GM12878 (cell line): ENCODE data around the gene EXOC4. TPM values are rescaled to one million over a fixed set of nuclear protein-coding genes. Genes with fewer than 3 reads are reported as not detected.

Experiments used
- BACH1 ChIP-seq: fragments of 450-650 bp; IDR thresholded peaks from 2 replicates; pipeline ENCODE4 v1.6.1; 2017; ENCODE audit warnings: mild to moderate bottlenecking, borderline replicate concordance
- BMI1 ChIP-seq: fragments of 450-650 bp; IDR thresholded peaks from 2 replicates; pipeline ENCODE4 v1.6.1; 2016; ENCODE audit warnings: mild to moderate bottlenecking, moderate library complexity, borderline replicate concordance
- CEBPZ ChIP-seq: fragments of 150-350 bp; IDR thresholded peaks from 2 replicates; pipeline ENCODE4 v1.6.1; 2016; ENCODE audit warnings: low read depth, low read length
- CREB1 ChIP-seq: IDR thresholded peaks from 2 replicates; pipeline ENCODE4 v1.6.1; 2012; ENCODE audit warnings: low read depth, mild to moderate bottlenecking, inconsistent platforms
- LARP7 ChIP-seq: fragments of 450-650 bp; IDR thresholded peaks from 2 replicates; pipeline ENCODE4 v1.6.1; 2017; ENCODE audit warnings: mild to moderate bottlenecking
- NR2C2 ChIP-seq: IDR thresholded peaks from 2 replicates; pipeline ENCODE4 v1.6.1; 2011; ENCODE audit warnings: borderline replicate concordance, low read depth; ENCODE audit not compliant: control insufficient read depth, insufficient read length
- ZBTB4 ChIP-seq: fragments of 450-650 bp; formaldehyde crosslinking; IDR thresholded peaks from 2 replicates; pipeline ENCODE4 v1.4.0; 2022; ENCODE audit warnings: mild to moderate bottlenecking, moderate library complexity
- polyA plus RNA-seq, 11 experiments: library from polyadenylated mRNA; depleted of rRNA in 4 of 11; unstranded in 6 of 11; stranded (reverse) in 5 of 11; fragments of >200 nt; fragmentation: Nextera tagmentation in 4 of 11; fragmentation: Illumina TruSeq in 1 of 11; extraction: Ambion mirVana in 4 of 11; extraction: Trizol in 1 of 11; gene quantifications; 1 replicate in 1 of 11; 2 replicates in 10 of 11; pipeline versions ENCODE4 v1.2.1 to v1.2.3, GENCODE V29; 2011 to 2016; ENCODE audit warnings: inconsistent platforms in 2 of 11, missing spikeins in 2 of 11, low read depth in 1 of 11
- total RNA-seq, 4 experiments: library from RNA; depleted of rRNA in 3 of 4; stranded (reverse); fragments of >200 nt in 3 of 4; fragmentation: Illumina TruSeq in 1 of 4; extraction: Trizol in 1 of 4; gene quantifications; 2 replicates each; pipeline versions ENCODE4 v1.2.1 to v1.2.3, GENCODE V29; 2013 to 2021
- TF ChIP-seq, protein P1 (sequence below): IDR thresholded peaks from 2 replicates; pipeline ENCODE4 v1.6.1; 2012; ENCODE audit warnings: low read depth, low read length, improper control_type of control experiment

Gene EXOC4
- total and polyA plus RNA-seq, 10 of the 15 experiments (the other 5 are each of a cell fraction or from before 2014, with no cell fraction given): 13.2 to 44.5 (median 29.6) TPM

DNA sequence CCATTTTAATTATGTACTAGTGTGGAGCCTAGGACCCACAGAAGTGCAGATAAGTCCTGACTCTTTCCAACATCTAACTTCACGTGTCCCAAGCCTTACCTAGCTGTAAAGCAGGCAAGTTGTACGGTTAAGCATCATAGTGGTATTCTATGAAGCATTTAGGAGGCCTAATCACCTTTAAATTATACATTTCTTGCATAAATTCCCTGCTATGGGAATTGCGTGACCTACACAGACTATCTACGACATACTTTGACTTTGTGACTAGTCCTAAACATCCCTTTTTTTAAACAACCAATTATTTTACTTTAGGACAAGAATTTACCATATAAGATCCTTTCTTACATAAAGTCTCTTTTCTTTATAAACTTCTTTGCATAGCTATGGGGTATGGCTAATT lies 836.6 kb downstream of the EXOC4 start (continued):
- TF ChIP-seq ZBTB4: no peak
- TF ChIP-seq, protein P1, sequence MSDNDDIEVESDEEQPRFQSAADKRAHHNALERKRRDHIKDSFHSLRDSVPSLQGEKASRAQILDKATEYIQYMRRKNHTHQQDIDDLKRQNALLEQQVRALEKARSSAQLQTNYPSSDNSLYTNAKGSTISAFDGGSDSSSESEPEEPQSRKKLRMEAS: no peak
- TF ChIP-seq BMI1: no peak
- no peak for TF ChIP-seq CREB1
- TF ChIP-seq NR2C2: no peak
- no peak for TF ChIP-seq BACH1
- no peak for TF ChIP-seq LARP7
- no peak for TF ChIP-seq CEBPZ
